Naive B cell (primary cell): ENCODE measurements around the gene PSMA8. TPM values are rescaled to one million over a fixed set of nuclear protein-coding genes. Genes with fewer than 3 reads are reported as not detected.
A peak's percentile ranks its signal among the peaks of the same experiment; 100 is the strongest.
"Not testable (repeated sequence)": the region's sequence is repeated elsewhere in the genome, so short reads cannot be mapped to it uniquely, and the experiment has no call there.

Source experiments
- ATAC-seq, 2 donors: fragments of 150-1000 bp; cut with Tn5 transposase; 2 replicates each; pipeline ENCODE4 v1.10.0; 2021; ENCODE audit warnings: low read depth in 2 of 2, mild to moderate bottlenecking in 2 of 2, moderate library complexity in 2 of 2
- DNase-seq: peaks from one replicate; pipeline ENCODE4 v3.0.0; 2022
- H3K27ac Mint-ChIP-seq, 6 donors: one replicate each; pipeline ENCODE4 v1.8.0; 2020 to 2022; ENCODE audit warnings: mild to moderate bottlenecking in 6 of 6, mixed read lengths in 6 of 6, moderate library complexity in 5 of 6, inconsistent platforms in 2 of 6
- H3K27me3 Mint-ChIP-seq, 3 donors: one replicate each; pipeline ENCODE4 v1.8.0; 2021 to 2022; ENCODE audit warnings: mixed read lengths in 3 of 3, mild to moderate bottlenecking in 1 of 3
- H3K36me3 Mint-ChIP-seq, 2 donors: one replicate each; pipeline ENCODE4 v1.8.0; 2020 to 2022; ENCODE audit warnings: mixed read lengths in 2 of 2, inconsistent platforms in 1 of 2, mild to moderate bottlenecking in 1 of 2
- H3K4me1 Mint-ChIP-seq, 3 donors: one replicate each; pipeline ENCODE4 v1.8.0; 2020 to 2022; ENCODE audit warnings: mixed read lengths in 3 of 3, inconsistent platforms in 1 of 3, mild to moderate bottlenecking in 1 of 3, moderate library complexity in 1 of 3
- H3K4me3 Mint-ChIP-seq, 8 donors: one replicate each; pipeline ENCODE4 v1.8.0; 2020 to 2022; ENCODE audit warnings: mild to moderate bottlenecking in 8 of 8, mixed read lengths in 8 of 8, moderate library complexity in 8 of 8, inconsistent platforms in 2 of 8
- H3K9me3 Mint-ChIP-seq, 7 donors: one replicate each; pipeline ENCODE4 v1.8.0; 2020 to 2022; ENCODE audit warnings: mixed read lengths in 7 of 7, mild to moderate bottlenecking in 5 of 7, inconsistent platforms in 2 of 7, moderate library complexity in 1 of 7
- polyA plus RNA-seq, 6 donors: library from polyadenylated mRNA; unstranded; fragments of 300-500 nt; fragmentation: Illumina TruSeq; gene quantifications; one replicate each; pipeline ENCODE4 v1.2.3, GENCODE V29; 2021; ENCODE audit warnings: low read depth in 6 of 6

Gene PSMA8
- polyA plus RNA-seq, 6 donors from 2014 or later = 0.76 to 3.9 (median 2.9) TPM

- Mint-ChIP-seq H3K9me3 (peaks cover 0 to 3% (median 0%) of the 10 kb centered on the region in 7 donors), H3K27me3 (no peaks in the 10 kb centered on the region), H3K4me1 (peaks cover 14 to 34% (median 16%) of the 10 kb centered on the region in 3 donors), H3K4me3 (no peak overlapping the region), H3K36me3 (no peaks in the 10 kb centered on the region), H3K27ac (no peak overlapping the region)
- DNase-seq (no peak), ATAC-seq (no peak)
Observed at GRCh38 chr18:26185267-26185666, 51.6 kb downstream of the PSMA8 start.

GRCh38 chr18:26190506-26190905 is 56.8 kb downstream of the PSMA8 start:
- H3K4me1 Mint-ChIP-seq = peaks cover 27 to 39% (median 39%) of the 10 kb centered on the region in 3 donors
- H3K4me3 Mint-ChIP-seq = peak overlapping the region; percentile 51 to 89 (median 76)
- DNase-seq (peak; percentile 77), ATAC-seq (peak; percentile 95 to 96)
- no peaks in the 10 kb centered on the region for H3K27me3 Mint-ChIP-seq
- H3K36me3 Mint-ChIP-seq = no peaks in the 10 kb centered on the region
- H3K9me3 Mint-ChIP-seq = peaks cover 0 to 3% (median 0%) of the 10 kb centered on the region in 7 donors
- H3K27ac Mint-ChIP-seq = peak overlapping the region; percentile 78 to 97 (median 94)

- Mint-ChIP-seq H3K36me3 (no peaks in the 10 kb centered on the region), H3K27ac (peak overlapping the region in 4 of 6 donors; percentile 2 to 78 (median 20)), H3K4me3 (peak overlapping the region in 1 of 8 donors; percentile 42), H3K9me3 (peaks cover 0 to 3% (median 0%) of the 10 kb centered on the region in 7 donors), H3K27me3 (no peaks in the 10 kb centered on the region), H3K4me1 (peaks cover 27 to 42% (median 42%) of the 10 kb centered on the region in 3 donors)
- no peak for DNase-seq
- no peak for ATAC-seq
Observed at GRCh38 chr18:26192233-26192632, 58.6 kb downstream of the PSMA8 start.

- DNase-seq (no peak), ATAC-seq (no peak)
- H3K36me3 Mint-ChIP-seq = no peaks in the 10 kb centered on the region
- peaks cover 9 to 19% (median 12%) of the 10 kb centered on the region in 3 donors for H3K4me1 Mint-ChIP-seq
- no peak overlapping the region for H3K4me3 Mint-ChIP-seq
- peaks cover 0 to 2% (median 0%) of the 10 kb centered on the region in 7 donors for H3K9me3 Mint-ChIP-seq
- H3K27ac Mint-ChIP-seq = peak overlapping the region in 2 of 6 donors; percentile 29 to 86
- no peaks in the 10 kb centered on the region for H3K27me3 Mint-ChIP-seq
Observed at GRCh38 chr18:26196605-26197004, 62.9 kb downstream of the PSMA8 start.

GRCh38 chr18:26202001-26202400 is 68.3 kb downstream of the PSMA8 start:
- ATAC-seq, H3K36me3 Mint-ChIP-seq: not testable (repeated sequence)
- peak overlapping the region in 1 of 6 donors; percentile 47 for H3K27ac Mint-ChIP-seq

GRCh38 chr18:26205318-26205717 is 71.6 kb downstream of the PSMA8 start:
- Mint-ChIP-seq H3K27me3 (no peaks in the 10 kb centered on the region), H3K4me1 (peaks cover 6 to 9% (median 7%) of the 10 kb centered on the region in 3 donors), H3K36me3 (no peaks in the 10 kb centered on the region), H3K4me3 (no peak overlapping the region), H3K27ac (peak overlapping the region in 3 of 6 donors; percentile 2 to 85 (median 84)), H3K9me3 (peaks cover 0 to 2% (median 0%) of the 10 kb centered on the region in 7 donors)
- no peak for DNase-seq
- ATAC-seq = no peak

More at GRCh38 chr18:26202001-26202400, 68.3 kb downstream of the PSMA8 start:
- not testable (repeated sequence) for H3K9me3 Mint-ChIP-seq, H3K4me3 Mint-ChIP-seq, DNase-seq, H3K27me3 Mint-ChIP-seq
- peaks cover 6 to 10% (median 9%) of the 10 kb centered on the region in 3 donors for H3K4me1 Mint-ChIP-seq

GRCh38 chr18:26206488-26206887 is 72.8 kb downstream of the PSMA8 start:
- Mint-ChIP-seq H3K4me3 (peak overlapping the region in 1 of 8 donors; percentile 63), H3K36me3 (no peaks in the 10 kb centered on the region), H3K9me3 (no peaks in the 10 kb centered on the region), H3K4me1 (peaks cover 6 to 9% (median 7%) of the 10 kb centered on the region in 3 donors), H3K27me3 (no peaks in the 10 kb centered on the region), H3K27ac (no peak overlapping the region)
- DNase-seq (no peak), ATAC-seq (no peak)

GRCh38 chr18:26207937-26208336 is 74.3 kb downstream of the PSMA8 start:
- Mint-ChIP-seq H3K9me3 (no peaks in the 10 kb centered on the region), H3K27ac (peak overlapping the region in 1 of 6 donors; percentile 1), H3K4me1 (peaks cover 6 to 9% (median 7%) of the 10 kb centered on the region in 3 donors), H3K36me3 (no peaks in the 10 kb centered on the region), H3K4me3 (no peak overlapping the region), H3K27me3 (no peaks in the 10 kb centered on the region)
- ATAC-seq (no peak), DNase-seq (no peak)

- Mint-ChIP-seq H3K36me3 (no peaks in the 10 kb centered on the region), H3K27ac (no peak overlapping the region), H3K4me1 (peaks cover 6 to 9% (median 7%) of the 10 kb centered on the region in 3 donors), H3K4me3 (no peak overlapping the region), H3K9me3 (no peaks in the 10 kb centered on the region), H3K27me3 (no peaks in the 10 kb centered on the region)
- ATAC-seq = no peak
- no peak for DNase-seq
Observed at GRCh38 chr18:26208977-26209376, 75.3 kb downstream of the PSMA8 start.

GRCh38 chr18:26210147-26210546 is 76.5 kb downstream of the PSMA8 start:
- no peak overlapping the region for H3K27ac Mint-ChIP-seq
- no peaks in the 10 kb centered on the region for H3K9me3 Mint-ChIP-seq

GRCh38 chr18:26215247-26215970 is 81.7 kb downstream of the PSMA8 start:
- peak overlapping the region; percentile 46 to 90 (median 73) for H3K4me3 Mint-ChIP-seq
- no peaks in the 10 kb centered on the region for H3K9me3 Mint-ChIP-seq
- H3K4me1 Mint-ChIP-seq = peaks cover 13 to 27% (median 19%) of the 10 kb centered on the region in 3 donors
- no peaks in the 10 kb centered on the region for H3K27me3 Mint-ChIP-seq
- ATAC-seq = peak; percentile 96 to 97
- no peaks in the 10 kb centered on the region for H3K36me3 Mint-ChIP-seq
- peak; percentile 62 for DNase-seq
- peak overlapping the region; percentile 55 to 95 (median 88) for H3K27ac Mint-ChIP-seq

More at GRCh38 chr18:26210147-26210546, 76.5 kb downstream of the PSMA8 start:
- ATAC-seq (no peak), DNase-seq (no peak)
- Mint-ChIP-seq H3K36me3 (no peaks in the 10 kb centered on the region), H3K4me1 (peaks cover 10 to 16% (median 14%) of the 10 kb centered on the region in 3 donors), H3K4me3 (no peak overlapping the region), H3K27me3 (no peaks in the 10 kb centered on the region)

GRCh38 chr18:26225022-26225693 is 91.5 kb downstream of the PSMA8 start:
- ATAC-seq = no peak
- Mint-ChIP-seq H3K36me3 (no peaks in the 10 kb centered on the region), H3K4me3 (peak overlapping the region; percentile 66 to 97 (median 94)), H3K9me3 (no peaks in the 10 kb centered on the region), H3K27ac (peak overlapping the region; percentile 82 to 99 (median 98)), H3K27me3 (no peaks in the 10 kb centered on the region), H3K4me1 (peaks cover 18 to 32% (median 29%) of the 10 kb centered on the region in 3 donors)
- DNase-seq = no peak

GRCh38 chr18:26225915-26226228 is 92.2 kb downstream of the PSMA8 start:
- Mint-ChIP-seq H3K4me3 (peak overlapping the region; percentile 87 to 98 (median 96)), H3K27me3 (no peaks in the 10 kb centered on the region), H3K9me3 (no peaks in the 10 kb centered on the region), H3K27ac (peak overlapping the region; percentile 82 to 99 (median 98)), H3K4me1 (peaks cover 24 to 35% (median 32%) of the 10 kb centered on the region in 3 donors), H3K36me3 (no peaks in the 10 kb centered on the region)
- ATAC-seq (no peak), DNase-seq (peak; percentile 3)
